Breast epithelium (tissue), 4 donors: ENCODE results near the gene HPCAL4. TPM values are rescaled to one million over a fixed set of nuclear protein-coding genes. Genes with fewer than 3 reads are reported as not detected.

Experiments used
- DNase-seq, 2 donors: peaks; one replicate each; pipeline ENCODE4 v3.0.0-alpha.2; 2019; ENCODE audit warnings: low spot score in 2 of 2
- H3K27ac ChIP-seq, 2 donors: fragments of 200-600 bp; sonication (generic) in 1 of 2; one replicate each; pipeline ENCODE4 v1.5.1; 2016 to 2019; ENCODE audit warnings: mild to moderate bottlenecking in 1 of 2
- H3K27me3 ChIP-seq, 2 donors: fragments of 200-600 bp; sonication (generic) in 1 of 2; one replicate each; pipeline versions ENCODE4 v1.5.1 to v1.6.0; 2017 to 2019; ENCODE audit warnings: control low read depth in 1 of 2, mild to moderate bottlenecking in 1 of 2
- H3K36me3 ChIP-seq: fragments of 200-600 bp; one replicate; pipeline ENCODE4 v1.5.1; 2019
- H3K4me1 ChIP-seq, 2 donors: fragments of 200-600 bp; sonication (generic); one replicate each; pipeline ENCODE4 v1.5.1; 2016 to 2019; ENCODE audit warnings: control low read depth in 1 of 2
- H3K4me3 ChIP-seq, 3 donors: fragments of 200-600 bp; sonication (generic); 1 replicate in 2 of 3; 2 replicates in 1 of 3; pipeline ENCODE4 v1.5.1; 2016 to 2019; ENCODE audit warnings: mild to moderate bottlenecking in 3 of 3, moderate library complexity in 2 of 3
- H3K9me3 ChIP-seq, 2 donors: fragments of 200-600 bp; sonication (generic) in 1 of 2; one replicate each; pipeline ENCODE4 v1.5.1; 2016 to 2019; ENCODE audit warnings: control low read depth in 1 of 2
- CTCF ChIP-seq, 3 donors: fragments of 450-650 bp; IDR thresholded peaks; one replicate each; pipeline ENCODE4 v1.5.1; 2016 to 2017; ENCODE audit warnings: antibody characterized with exemption in 3 of 3, mild to moderate bottlenecking in 3 of 3, moderate library complexity in 3 of 3
- POLR2A ChIP-seq: fragments of 450-650 bp; IDR thresholded peaks from one replicate; pipeline ENCODE4 v1.6.1; 2016; ENCODE audit warnings: antibody characterized with exemption, mild to moderate bottlenecking, moderate library complexity
- POLR2AphosphoS5 ChIP-seq, 3 donors: sonication (generic); formaldehyde crosslinking; IDR thresholded peaks; one replicate each; pipeline ENCODE4 v1.6.1; 2017; ENCODE audit warnings: antibody characterized with exemption in 3 of 3
- intact Hi-C: fragments of 100-400 bp; cut with DNase I; formaldehyde crosslinking; loops from one replicate; pipeline ENCODE4 v1.15.1; 2023; ENCODE audit warnings: low total_unique reads
- total RNA-seq, 3 donors: library from RNA; depleted of rRNA; stranded (reverse); fragments of >200 nt; gene quantifications; one replicate each; pipeline ENCODE4 v1.1.0, GENCODE V29; 2016

HPCAL4 gene
- total RNA-seq, 3 donors from 2014 or later = not detected

GRCh38 chr1:39632323-39632681 is 58.9 kb downstream of the HPCAL4 start:
- intact Hi-C loops = loop anchor here (5.0 kb wide), 1 partner anchor 440 kb away; no protein-coding TSS in a partner anchor

GRCh38 chr1:39631361-39632322 is 59.6 kb downstream of the HPCAL4 start:
- Histone ChIP-seq H3K9me3 (no peaks in the 10 kb centered on the region), H3K36me3 (no peaks in the 10 kb centered on the region), H3K4me3 (no peak overlapping the region), H3K27me3 (peaks cover 0 to 21% of the 10 kb centered on the region in 2 donors), H3K4me1 (no peaks in the 10 kb centered on the region), H3K27ac (no peak overlapping the region)
- intact Hi-C loops = loop anchor here (5.0 kb wide), 1 partner anchor 441 kb away; no protein-coding TSS in a partner anchor
- DNase-seq = no peak
- TF ChIP-seq CTCF (IDR thresholded peaks at IDR 0.05) = no peak
- TF ChIP-seq POLR2AphosphoS5 (IDR thresholded peaks at IDR 0.05) = no peak
- TF ChIP-seq POLR2A = no peak

More at GRCh38 chr1:39632323-39632681, 58.9 kb downstream of the HPCAL4 start:
- no peak for DNase-seq
- Histone ChIP-seq H3K27me3 (peaks cover 0 to 23% of the 10 kb centered on the region in 2 donors), H3K36me3 (no peaks in the 10 kb centered on the region), H3K27ac (peak overlapping the region in 1 of 2 donors; percentile 49), H3K9me3 (no peaks in the 10 kb centered on the region), H3K4me3 (peak overlapping the region in 2 of 3 donors; percentile 34 to 55), H3K4me1 (no peaks in the 10 kb centered on the region)
- TF ChIP-seq POLR2A (no peak), CTCF (IDR thresholded peaks at IDR 0.05) (no peak), POLR2AphosphoS5 (IDR thresholded peaks at IDR 0.05) (no peak)

DNA sequence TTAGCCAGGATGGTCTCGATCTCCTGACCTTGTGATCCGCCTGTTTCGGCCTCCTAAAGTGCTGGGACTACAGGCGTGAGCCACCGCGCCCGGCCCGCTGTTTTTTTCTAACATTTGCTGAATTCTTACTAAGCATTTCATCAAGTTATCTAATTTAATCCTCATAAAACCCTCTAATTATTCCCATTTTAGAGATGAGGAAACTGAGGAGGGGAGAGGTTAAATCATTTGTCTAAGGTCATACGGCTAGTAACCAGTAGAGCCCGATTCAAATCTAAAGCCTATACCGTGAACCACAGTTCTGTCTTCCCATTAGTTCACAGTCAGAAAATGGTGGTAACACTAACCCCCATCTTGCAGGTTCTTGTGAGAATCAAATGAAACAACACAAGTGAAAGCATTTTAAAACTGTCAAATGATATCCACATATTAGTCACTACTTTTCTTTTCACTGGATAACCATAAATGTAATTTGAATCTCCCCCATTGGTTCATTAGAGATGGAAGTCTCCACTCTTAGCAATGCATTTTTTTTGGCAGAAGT is 62.4 kb downstream of the HPCAL4 start:
- H3K9me3 ChIP-seq = no peaks in the 10 kb centered on the region
- H3K27me3 ChIP-seq = peaks cover 0 to 5% of the 10 kb centered on the region in 2 donors
- TF ChIP-seq POLR2A (no peak), POLR2AphosphoS5 (IDR thresholded peaks at IDR 0.05) (no peak), CTCF (IDR thresholded peaks at IDR 0.05) (no peak)
- no peaks in the 10 kb centered on the region for H3K4me1 ChIP-seq
- no peak for DNase-seq
- no peak overlapping the region for H3K4me3 ChIP-seq
- intact Hi-C loops = no loop called here
- H3K36me3 ChIP-seq = no peaks in the 10 kb centered on the region
- no peak overlapping the region for H3K27ac ChIP-seq

Other genes starting within 250 kb of the HPCAL4 start
- under 1 TPM in 1 of 3 donors, not detected in 2; 0.33 TPM for gene BMP8A, start 199.8 kb downstream of the HPCAL4 start, total RNA-seq
- gene PABPC4, start 114.6 kb downstream of the HPCAL4 start, total RNA-seq = 100 to 1,000 TPM; 113 to 237 (median 163) TPM
- gene HEYL, start 51.8 kb downstream of the HPCAL4 start, total RNA-seq = 1 to 10 TPM; 2.1 to 5.2 (median 2.3) TPM
- gene NT5C1A, start 19.3 kb downstream of the HPCAL4 start, total RNA-seq = under 1 TPM in 1 of 3 donors, not detected in 2; 0.29 TPM
- gene PPIE, start 47.4 kb upstream of the HPCAL4 start, total RNA-seq = 10 to 100 TPM; 41.3 to 49.2 (median 45.9) TPM
- under 1 TPM in 2 of 3 donors, not detected in 1; 0.32 to 0.66 TPM for gene OXCT2, start 79.9 kb upstream of the HPCAL4 start, total RNA-seq
- gene BMP8B, start 97.4 kb upstream of the HPCAL4 start, total RNA-seq = 1 to 10 TPM in 1 of 3 donors, under 1 TPM in 2; 0.48 to 1.3 (median 0.59) TPM
- gene TRIT1, start 192.1 kb upstream of the HPCAL4 start, total RNA-seq = 10 to 100 TPM; 10.1 to 30.3 (median 19.3) TPM
- gene MYCL, start 210.5 kb upstream of the HPCAL4 start, total RNA-seq = 1 to 10 TPM in 1 of 3 donors, under 1 TPM in 2; 0.32 to 5.3 (median 0.98) TPM